A673 (cell line): Measurements from ENCODE around the gene TCAIM.

Experiments used
- CTCF ChIP-seq: fragments of 300-800, 200-600 bp; sonication (generic); conservative IDR thresholded peaks from 2 replicates; pipeline ENCODE4 v1.5.1; 2017; ENCODE audit warnings: low read depth, mild to moderate bottlenecking, antibody characterized with exemption, low read length, moderate library complexity, mixed read lengths
- EZH2 ChIP-seq: fragments of 200-600 bp; sonication (generic); IDR thresholded peaks from 2 replicates; pipeline ENCODE4 v1.6.1; 2017; ENCODE audit warnings: borderline replicate concordance, low read depth, mild to moderate bottlenecking, mixed read lengths, antibody characterized with exemption, low read length; ENCODE audit not compliant: poor library complexity, severe bottlenecking

GRCh38 chr3:44329946-44330345 is 8.6 kb upstream of the TCAIM start:
- no peak for TF ChIP-seq CTCF
- no peak for TF ChIP-seq EZH2
